ENCODE measurements around the gene TMEM186. TPM values are rescaled to one million over a fixed set of nuclear protein-coding genes. Genes with fewer than 3 reads are reported as not detected.

Gene TMEM186
- total and polyA plus RNA-seq, 9 of the 15 experiments (the other 6 are each of a cell fraction or from before 2014, with no cell fraction given) = 10.1 to 33.4 (median 16.4) TPM

DNA sequence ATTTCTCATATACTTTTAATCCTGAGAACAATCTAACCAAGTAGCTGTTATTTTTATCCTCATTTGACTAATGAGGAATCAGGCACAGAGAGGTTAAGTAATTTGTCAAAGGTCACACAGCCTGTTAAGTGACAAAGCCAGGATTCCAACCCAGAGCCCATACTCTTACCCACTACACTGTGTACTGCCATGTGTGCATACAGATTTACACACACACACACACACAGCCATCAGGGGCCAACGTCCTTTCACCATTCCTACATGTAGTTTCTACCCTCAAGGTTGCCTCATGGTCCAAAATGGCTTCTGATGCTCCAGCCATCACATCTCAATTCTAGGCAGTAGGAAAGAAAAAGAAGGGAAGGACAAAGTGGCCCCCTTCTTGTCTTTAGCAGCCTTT, 22.1 kb downstream of the TMEM186 start (continued):
- peak; percentile 35; the same call in 1 of the 2 replicates for TF ChIP-seq CBX1 (IDR thresholded peaks at IDR 0.05; ENCODE audit: low read depth)
- TF ChIP-seq STAG1 (CRISPR knock-in tag; IDR thresholded peaks at IDR 0.05; ENCODE audit: borderline replicate concordance) = no peak
- TF ChIP-seq MYC (IDR thresholded peaks at IDR 0.05; ENCODE audit: low read depth, low read length) = no peak
- TF ChIP-seq MYC (CRISPR knock-in tag; IDR thresholded peaks at IDR 0.05; ENCODE audit: borderline replicate concordance, low read depth) = no peak
- TF ChIP-seq EP400 (IDR thresholded peaks at IDR 0.05) = no peak
- peak; percentile 70; the same call in 1 of the 2 replicates for TF ChIP-seq ADNP (tag; IDR thresholded peaks at IDR 0.05)
- TF ChIP-seq, protein P1, sequence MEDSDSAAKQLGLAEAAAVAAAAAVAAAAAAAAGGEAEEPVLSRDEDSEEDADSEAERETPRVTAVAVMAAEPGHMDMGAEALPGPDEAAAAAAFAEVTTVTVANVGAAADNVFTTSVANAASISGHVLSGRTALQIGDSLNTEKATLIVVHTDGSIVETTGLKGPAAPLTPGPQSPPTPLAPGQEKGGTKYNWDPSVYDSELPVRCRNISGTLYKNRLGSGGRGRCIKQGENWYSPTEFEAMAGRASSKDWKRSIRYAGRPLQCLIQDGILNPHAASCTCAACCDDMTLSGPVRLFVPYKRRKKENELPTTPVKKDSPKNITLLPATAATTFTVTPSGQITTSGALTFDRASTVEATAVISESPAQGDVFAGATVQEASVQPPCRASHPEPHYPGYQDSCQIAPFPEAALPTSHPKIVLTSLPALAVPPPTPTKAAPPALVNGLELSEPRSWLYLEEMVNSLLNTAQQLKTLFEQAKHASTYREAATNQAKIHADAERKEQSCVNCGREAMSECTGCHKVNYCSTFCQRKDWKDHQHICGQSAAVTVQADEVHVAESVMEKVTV (CRISPR knock-in tag; IDR thresholded peaks at IDR 0.05) = no peak
- TF ChIP-seq, protein P2, sequence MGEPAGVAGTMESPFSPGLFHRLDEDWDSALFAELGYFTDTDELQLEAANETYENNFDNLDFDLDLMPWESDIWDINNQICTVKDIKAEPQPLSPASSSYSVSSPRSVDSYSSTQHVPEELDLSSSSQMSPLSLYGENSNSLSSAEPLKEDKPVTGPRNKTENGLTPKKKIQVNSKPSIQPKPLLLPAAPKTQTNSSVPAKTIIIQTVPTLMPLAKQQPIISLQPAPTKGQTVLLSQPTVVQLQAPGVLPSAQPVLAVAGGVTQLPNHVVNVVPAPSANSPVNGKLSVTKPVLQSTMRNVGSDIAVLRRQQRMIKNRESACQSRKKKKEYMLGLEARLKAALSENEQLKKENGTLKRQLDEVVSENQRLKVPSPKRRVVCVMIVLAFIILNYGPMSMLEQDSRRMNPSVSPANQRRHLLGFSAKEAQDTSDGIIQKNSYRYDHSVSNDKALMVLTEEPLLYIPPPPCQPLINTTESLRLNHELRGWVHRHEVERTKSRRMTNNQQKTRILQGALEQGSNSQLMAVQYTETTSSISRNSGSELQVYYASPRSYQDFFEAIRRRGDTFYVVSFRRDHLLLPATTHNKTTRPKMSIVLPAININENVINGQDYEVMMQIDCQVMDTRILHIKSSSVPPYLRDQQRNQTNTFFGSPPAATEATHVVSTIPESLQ (CRISPR knock-in tag; IDR thresholded peaks at IDR 0.05) = no peak
- TF ChIP-seq, protein P3, sequence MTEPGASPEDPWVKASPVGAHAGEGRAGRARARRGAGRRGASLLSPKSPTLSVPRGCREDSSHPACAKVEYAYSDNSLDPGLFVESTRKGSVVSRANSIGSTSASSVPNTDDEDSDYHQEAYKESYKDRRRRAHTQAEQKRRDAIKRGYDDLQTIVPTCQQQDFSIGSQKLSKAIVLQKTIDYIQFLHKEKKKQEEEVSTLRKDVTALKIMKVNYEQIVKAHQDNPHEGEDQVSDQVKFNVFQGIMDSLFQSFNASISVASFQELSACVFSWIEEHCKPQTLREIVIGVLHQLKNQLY (CRISPR knock-in tag; conservative IDR thresholded peaks at IDR 0.05) = no peak
- TF ChIP-seq FOXK1 (CRISPR knock-in tag; IDR thresholded peaks at IDR 0.05; ENCODE audit: borderline replicate concordance) = no peak
- TF ChIP-seq PTBP1 (IDR thresholded peaks at IDR 0.05; ENCODE audit: low read depth, low read length) = 0 out of 2 replicates have a peak, but pooled peaks have one; percentile 63
- TF ChIP-seq, protein P4, sequence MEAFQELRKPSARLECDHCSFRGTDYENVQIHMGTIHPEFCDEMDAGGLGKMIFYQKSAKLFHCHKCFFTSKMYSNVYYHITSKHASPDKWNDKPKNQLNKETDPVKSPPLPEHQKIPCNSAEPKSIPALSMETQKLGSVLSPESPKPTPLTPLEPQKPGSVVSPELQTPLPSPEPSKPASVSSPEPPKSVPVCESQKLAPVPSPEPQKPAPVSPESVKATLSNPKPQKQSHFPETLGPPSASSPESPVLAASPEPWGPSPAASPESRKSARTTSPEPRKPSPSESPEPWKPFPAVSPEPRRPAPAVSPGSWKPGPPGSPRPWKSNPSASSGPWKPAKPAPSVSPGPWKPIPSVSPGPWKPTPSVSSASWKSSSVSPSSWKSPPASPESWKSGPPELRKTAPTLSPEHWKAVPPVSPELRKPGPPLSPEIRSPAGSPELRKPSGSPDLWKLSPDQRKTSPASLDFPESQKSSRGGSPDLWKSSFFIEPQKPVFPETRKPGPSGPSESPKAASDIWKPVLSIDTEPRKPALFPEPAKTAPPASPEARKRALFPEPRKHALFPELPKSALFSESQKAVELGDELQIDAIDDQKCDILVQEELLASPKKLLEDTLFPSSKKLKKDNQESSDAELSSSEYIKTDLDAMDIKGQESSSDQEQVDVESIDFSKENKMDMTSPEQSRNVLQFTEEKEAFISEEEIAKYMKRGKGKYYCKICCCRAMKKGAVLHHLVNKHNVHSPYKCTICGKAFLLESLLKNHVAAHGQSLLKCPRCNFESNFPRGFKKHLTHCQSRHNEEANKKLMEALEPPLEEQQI (IDR thresholded peaks at IDR 0.05) = no peak
- peak; percentile 96 for TF ChIP-seq RBM25 (IDR thresholded peaks at IDR 0.05; ENCODE audit: low read depth, low read length, severe bottlenecking)
- peak; percentile 43 to 73; a peak in 3 of 4 replicates for TF ChIP-seq KDM1A (IDR thresholded peaks at IDR 0.05)
- no peak for TF ChIP-seq MAFF (IDR thresholded peaks at IDR 0.05; ENCODE audit: low read length)
- TF ChIP-seq ZNF354B (CRISPR knock-in tag; IDR thresholded peaks at IDR 0.05) = no peak

Data from K562 (cell line).